ENCODE measurements around the gene TBCD.

The TBCD gene

DNA sequence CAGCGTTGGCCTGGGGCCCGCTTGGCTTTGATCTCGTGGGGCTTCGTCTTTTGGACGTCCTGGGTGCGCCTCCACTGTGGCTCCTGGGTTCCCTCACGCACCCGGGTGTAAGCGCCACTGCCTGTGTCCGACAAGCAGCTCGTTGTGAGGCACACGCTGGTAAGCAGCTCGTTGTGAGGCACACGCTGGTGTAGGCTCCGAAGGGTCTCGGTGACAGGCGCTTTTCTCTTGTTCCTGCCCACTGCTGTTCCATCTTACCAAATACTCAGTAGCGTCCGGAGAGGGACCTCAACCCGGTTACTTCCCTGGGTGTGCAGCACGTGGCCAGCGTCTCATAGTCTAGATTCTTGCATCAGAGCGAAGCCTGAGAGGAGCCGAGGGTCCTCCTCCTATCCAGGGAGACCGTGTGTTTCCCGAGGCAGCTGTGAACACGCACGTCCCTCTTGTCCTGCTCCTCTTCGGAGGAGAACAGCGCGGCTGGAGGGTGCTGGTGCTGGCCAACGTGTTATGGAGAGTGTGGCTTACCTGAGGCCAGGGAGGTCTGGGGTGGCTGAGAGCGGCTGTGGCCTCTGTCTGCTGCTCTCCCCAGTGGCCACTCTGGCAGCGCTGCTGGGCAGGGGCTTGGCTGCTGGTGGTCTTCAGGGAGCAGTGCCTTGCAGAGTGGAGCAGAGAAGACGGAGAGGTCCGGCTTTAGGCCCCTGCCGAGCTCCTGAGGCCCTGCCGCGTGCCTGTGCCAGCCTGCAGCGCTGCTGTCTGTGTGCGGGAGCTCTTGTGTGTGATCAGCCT lies 120.1 kb downstream of the TBCD start:
- DNase-seq (ENCODE audit: low spot score): no peak

GRCh38 chr17:82872591-82873520 lies 121.0 kb downstream of the TBCD start:
- DNase-seq (ENCODE audit: low spot score): no peak

- no peak for DNase-seq (ENCODE audit: low spot score)
Measured at GRCh38 chr17:82873521-82873920, 121.7 kb downstream of the TBCD start.

- no peak for DNase-seq (ENCODE audit: low spot score)
Measured at GRCh38 chr17:82874011-82874835, 122.4 kb downstream of the TBCD start.

GRCh38 chr17:82875407-82875856 lies 123.6 kb downstream of the TBCD start:
- no peak for DNase-seq (ENCODE audit: low spot score)

DNA sequence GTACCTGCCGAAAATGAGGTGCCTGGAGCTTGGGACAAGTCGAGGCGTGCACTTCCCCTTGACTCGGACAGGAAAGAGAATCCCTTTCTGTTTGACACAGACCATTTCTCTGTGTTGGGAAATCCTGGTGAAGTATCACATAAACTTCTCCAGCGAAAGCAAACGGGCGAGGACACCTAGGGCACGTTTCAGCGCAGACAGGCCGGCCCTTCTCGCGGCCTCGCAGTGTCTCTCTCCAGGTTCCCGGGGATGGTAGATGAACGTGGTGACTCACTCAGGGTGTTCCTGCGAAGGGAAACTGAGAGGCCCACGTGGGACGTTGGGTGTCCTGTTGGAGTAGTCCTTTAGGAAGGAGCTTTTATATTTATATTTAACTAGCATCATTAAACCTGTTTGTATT lies 124.3 kb downstream of the TBCD start:
- DNase-seq (ENCODE audit: low spot score): no peak

DNA sequence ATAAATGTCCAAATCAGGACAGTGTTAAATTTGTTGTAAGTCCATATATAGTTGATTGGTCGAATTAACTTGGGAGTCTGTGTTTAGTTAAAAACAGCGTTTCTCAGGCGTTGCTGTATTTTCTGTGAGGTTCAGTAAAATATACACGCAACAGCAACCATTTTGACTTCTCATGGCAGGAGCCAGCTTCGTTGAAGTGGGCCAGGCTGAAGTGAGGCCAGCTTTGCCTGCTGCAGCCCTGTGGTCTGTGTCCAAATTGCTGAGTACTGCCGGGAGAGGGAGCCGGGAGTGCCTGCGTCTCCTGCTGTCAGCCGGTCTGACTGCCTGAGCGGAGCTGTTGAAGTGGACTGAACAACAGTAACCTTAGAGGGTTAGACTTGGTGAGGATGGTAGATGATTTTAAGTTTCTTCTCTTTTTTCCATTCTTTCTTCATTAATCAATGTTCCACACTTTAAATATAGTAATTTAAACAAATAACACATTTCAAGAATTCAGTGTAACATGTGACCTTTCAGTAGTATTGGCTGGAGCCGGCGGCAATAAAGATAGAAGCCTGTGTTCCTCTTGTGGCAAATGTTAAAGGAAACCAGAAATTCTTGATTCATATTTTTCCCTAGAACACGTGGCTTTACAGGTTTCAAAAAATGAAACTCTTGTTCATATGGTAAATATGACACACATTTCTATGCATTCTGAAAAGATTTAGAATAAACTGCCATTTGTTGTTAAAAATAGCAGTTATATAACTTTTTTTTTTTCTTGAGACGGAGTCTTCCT lies 124.9 kb downstream of the TBCD start:
- peak; percentile 96 for DNase-seq (ENCODE audit: low spot score)

DNA sequence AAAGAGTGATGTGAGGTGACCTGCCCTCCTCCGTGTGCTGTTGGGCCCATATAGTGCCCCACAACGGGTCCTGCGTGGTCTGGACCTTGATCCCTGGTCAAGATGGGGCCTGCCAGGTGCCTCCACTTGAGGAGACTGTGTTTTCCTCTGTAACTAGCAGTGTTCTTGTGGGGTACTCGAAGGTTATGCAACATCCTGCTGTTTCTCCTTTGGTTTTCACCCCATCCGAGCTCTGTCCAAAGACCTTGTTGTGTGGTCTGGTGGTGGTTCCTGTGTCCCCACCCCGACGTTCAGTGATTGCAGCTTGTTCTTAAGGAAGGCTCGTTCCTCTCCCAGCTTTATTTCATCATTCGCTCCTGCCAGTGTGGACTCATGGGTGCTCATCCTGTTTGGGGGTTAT lies 126.7 kb downstream of the TBCD start:
- no peak for DNase-seq (ENCODE audit: low spot score)

- no peak for DNase-seq (ENCODE audit: low spot score)
Measured at GRCh38 chr17:82879241-82879640, 127.4 kb downstream of the TBCD start.

DNA sequence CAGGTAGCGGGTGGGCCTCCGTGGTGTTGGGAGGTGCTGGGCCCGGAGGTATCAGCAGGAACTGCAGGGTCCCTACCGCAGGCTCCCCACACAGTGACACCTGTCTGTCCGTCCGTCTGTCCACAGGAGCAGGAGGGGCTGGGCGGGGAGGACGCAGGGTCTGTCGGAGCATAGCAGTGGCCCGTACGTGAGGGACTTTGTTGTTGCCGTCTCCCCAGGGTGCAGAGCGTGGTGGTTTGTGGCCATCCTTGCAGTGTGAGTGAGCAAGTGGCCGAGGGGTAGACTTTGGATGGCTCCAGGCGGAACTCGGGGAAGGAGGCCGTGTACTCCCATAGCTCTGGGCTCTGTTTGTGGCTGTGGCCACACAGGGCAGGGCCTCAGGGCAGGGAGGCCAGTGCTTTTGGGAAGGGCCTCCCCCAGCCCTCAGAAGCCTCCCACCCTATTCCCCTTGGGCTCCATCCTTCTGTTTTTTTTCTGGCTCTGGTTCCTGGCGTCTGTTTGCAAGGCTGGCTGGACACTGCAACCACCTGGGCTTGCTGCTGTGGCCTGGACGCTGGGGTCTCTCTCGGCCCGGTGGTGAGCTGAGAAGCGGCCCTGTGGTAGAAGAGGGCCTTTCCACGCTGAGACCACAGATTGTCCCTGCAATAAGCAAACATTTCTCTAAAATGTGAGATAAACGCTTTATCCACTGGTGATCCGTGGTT lies 128.9 kb downstream of the TBCD start:
- DNase-seq (ENCODE audit: low spot score): no peak

GRCh38 chr17:82881324-82881823 lies 129.5 kb downstream of the TBCD start:
- DNase-seq (ENCODE audit: low spot score): no peak

DNA sequence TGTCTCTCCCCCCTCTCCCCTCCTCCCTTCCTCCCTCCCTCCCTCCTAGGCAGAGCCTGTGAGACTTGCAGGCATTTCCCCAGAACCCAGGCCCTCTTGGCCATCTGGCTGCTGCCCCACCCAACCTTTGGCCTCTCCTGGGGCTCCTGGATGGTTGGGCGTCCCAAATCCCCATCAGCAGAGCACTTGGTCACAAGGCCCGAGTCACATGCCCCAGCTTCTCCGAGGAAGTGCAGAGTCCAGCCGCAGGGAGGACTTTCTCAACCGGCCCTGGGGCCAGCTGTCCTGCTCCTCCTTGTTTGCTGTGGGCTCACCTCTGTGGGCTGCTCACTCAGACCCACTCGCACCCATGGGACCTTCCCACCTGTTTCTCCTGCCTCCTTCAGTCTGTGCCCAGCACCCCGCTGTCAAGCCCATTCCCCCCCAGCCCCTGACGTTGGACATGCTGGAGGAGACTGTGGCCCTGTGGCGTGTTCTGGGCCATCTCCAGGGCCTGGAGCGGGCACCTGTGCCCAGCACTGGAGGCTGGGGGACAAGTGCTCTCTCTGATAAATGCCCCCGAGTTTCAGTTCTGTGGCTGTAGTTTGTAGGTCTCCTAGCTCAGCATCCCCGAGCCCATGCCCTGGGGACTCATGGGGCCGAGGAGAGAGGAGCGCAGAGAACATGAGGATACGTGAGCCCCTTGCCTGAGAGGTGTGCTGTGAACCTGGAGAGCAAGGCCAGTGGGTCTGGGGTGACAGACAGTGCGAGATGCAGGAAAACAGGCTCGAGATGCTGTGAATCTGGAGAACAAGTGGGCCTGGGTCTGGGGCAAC lies 130.2 kb downstream of the TBCD start:
- no peak for DNase-seq (ENCODE audit: low spot score)

GRCh38 chr17:82882715-82883418 lies 131.0 kb downstream of the TBCD start:
- DNase-seq (ENCODE audit: low spot score): no peak

DNA sequence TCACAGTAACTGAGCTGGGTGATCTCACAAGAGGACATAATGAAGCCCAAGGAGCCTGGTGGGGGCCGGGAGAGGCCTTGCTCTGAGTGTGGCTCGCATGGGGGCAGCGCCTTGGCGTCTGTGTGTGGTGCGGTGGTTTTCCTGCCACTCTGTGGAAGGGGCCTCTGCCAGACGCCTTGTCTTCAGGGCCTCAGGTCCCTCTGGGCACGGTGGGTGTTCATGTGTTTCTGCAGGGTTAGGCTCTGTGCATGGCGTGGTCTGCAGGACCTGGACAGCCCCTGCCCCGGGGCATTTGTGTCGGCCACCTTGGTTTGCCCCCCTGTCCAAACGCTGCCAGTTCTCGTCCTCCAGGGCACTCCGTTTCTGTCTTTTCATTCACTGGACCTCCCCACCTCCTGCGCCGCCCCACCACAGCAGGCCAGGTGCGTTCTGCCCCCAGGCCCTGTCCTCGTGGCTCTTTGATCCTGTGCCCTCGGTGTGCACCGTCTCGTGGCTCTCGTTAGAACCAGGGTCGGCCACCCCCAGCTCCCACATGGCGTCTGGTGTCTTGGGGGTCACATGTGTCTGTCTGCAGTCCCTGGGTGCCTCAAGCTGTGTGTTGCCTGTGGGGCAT lies 131.7 kb downstream of the TBCD start:
- DNase-seq (ENCODE audit: low spot score): no peak

DNA sequence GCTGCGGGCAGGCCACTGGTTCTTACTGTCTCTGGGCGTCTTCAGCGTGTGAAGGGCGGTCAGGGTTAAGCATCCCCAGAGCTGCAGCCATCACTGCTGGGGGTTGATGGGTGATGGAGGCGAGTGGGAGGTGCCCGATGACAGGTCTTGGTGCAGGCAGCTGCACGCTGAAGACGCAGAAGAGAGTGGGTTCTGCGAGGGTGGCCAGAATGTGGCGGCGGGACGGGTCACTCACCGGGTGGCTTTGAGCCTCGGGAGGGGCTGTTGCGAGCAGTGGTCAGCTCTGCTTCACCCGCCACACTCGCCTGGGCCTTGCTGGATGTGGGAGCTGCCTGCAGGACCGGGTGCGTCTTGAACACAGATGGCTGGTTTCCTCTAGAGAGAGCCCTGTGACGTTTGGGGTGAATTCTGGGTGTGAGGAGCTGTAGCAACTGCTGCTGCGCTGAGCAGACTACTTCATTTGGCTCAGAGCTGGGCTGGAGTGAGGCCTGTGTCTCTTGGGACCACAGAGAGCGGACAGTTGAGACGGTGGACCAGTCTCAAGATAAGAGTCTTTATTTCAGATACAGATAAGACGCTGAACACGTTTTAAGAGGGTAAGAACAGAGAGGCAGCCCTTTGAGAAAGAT lies 132.6 kb downstream of the TBCD start:
- no peak for DNase-seq (ENCODE audit: low spot score)

DNA sequence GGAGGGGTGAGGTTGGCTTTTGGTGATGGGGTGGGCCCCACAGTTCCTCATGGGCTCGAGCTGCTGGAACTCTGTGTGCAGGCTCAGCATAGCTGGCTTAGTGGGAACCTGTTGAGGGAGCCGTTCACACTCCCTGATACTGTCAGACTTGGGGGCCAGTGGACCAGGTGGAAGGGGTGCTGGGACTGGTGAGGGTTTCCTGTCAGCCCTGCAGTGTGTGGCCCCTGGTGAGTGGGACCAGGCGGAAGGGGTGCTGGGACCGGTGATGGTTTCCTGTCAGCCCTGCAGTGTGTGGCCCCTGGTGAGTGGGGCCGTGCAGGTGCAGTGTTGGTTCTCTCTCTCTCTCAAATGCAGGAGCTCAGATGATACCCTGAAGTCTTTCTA lies 133.1 kb downstream of the TBCD start:
- DNase-seq (ENCODE audit: low spot score): no peak

DNA sequence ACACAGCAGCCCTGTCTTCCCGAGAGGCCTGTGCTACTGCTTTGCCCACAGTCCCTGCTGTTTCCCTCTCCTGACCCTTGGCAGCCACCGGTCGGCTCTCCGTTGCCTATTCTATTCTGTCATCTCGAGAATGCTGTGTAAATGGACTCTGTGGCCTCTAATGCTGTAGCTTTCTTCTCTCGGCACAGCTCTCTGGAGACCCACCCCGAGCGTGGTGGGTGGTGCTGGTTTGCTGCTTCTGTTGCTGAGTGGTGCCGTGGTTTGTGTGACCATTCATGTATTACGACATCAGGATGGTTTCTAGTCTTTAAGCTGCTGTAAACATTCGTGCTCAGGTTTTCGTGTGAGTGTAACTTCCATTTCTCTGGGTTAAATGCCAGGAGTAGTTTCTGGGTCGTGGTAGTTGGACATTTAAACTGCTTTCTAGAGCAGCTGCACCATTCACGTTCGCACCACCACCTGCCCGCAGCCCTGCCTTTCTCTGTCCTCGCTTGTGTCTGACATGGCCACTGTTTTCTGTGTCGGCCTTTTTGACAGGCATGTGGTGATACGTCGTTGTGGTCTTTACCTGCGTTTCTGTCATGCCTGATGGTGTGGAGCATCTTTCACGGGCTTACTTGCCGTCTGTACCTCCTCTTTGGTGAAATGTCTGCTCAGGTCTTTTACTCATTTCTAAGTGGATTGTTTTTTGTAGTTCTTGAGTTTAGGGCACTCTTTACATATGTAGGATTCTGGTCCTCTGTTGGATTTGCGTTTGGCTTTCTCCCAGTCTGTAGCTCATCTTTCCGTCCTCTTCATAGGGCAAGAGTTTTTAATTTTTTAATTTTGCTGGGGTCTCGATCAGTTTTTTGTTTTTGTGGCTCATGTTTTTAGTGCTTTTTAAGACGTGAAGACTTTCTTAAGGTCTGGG lies 135.6 kb downstream of the TBCD start:
- DNase-seq (ENCODE audit: low spot score): no peak

All from AG08396 (cell line).